ENCODE results near the gene CRHR1.

GRCh38 chr17:45787656-45788055 lies 3.5 kb downstream of the CRHR1 start:
- no peak for TF ChIP-seq EZH2 (IDR thresholded peaks at IDR 0.05; ENCODE audit: insufficient read depth, poor library complexity, severe bottlenecking)
- TF ChIP-seq EZH2phosphoT487 (IDR thresholded peaks at IDR 0.05; ENCODE audit: insufficient read depth, low read depth) = no peak

Measured in GM23248 (cell line).